GM19397 (cell line): ENCODE measurements around the gene ADCYAP1R1.
"Not testable (repeated sequence)": the region's sequence is repeated elsewhere in the genome, so short reads cannot be mapped to it uniquely, and the experiment has no call there.

Experiments used
- ATAC-seq: cut with Tn5 transposase; IDR thresholded peaks from one replicate; pipeline ENCODE4 v1.9.1; 2021; ENCODE audit warnings: mild to moderate bottlenecking, moderate library complexity; ENCODE audit not compliant: unreplicated experiment

ADCYAP1R1 gene

DNA sequence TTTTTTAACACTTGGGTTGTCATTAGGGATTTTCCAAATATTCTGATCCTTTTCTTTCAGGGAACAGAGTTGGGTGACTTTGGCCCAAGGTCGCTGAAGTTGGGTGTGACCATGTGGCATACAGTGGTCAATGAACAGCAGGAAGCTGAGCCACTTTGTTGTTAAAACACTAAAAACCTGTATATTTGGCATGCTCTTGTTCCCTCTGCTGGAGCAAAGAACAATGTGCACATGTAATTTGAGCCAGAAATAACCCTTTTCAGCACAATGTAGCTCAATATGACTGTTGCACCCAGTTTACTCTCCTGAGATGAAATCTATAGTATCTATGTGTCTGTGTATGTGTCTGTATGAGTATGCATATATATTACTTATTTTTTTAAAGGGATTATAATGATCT is 74.9 kb downstream of the ADCYAP1R1 start:
- no peak for ATAC-seq

GRCh38 chr7:31129067-31129466 is 77.0 kb downstream of the ADCYAP1R1 start:
- no peak for ATAC-seq

GRCh38 chr7:31133497-31133896 is 81.4 kb downstream of the ADCYAP1R1 start:
- ATAC-seq: no peak

DNA sequence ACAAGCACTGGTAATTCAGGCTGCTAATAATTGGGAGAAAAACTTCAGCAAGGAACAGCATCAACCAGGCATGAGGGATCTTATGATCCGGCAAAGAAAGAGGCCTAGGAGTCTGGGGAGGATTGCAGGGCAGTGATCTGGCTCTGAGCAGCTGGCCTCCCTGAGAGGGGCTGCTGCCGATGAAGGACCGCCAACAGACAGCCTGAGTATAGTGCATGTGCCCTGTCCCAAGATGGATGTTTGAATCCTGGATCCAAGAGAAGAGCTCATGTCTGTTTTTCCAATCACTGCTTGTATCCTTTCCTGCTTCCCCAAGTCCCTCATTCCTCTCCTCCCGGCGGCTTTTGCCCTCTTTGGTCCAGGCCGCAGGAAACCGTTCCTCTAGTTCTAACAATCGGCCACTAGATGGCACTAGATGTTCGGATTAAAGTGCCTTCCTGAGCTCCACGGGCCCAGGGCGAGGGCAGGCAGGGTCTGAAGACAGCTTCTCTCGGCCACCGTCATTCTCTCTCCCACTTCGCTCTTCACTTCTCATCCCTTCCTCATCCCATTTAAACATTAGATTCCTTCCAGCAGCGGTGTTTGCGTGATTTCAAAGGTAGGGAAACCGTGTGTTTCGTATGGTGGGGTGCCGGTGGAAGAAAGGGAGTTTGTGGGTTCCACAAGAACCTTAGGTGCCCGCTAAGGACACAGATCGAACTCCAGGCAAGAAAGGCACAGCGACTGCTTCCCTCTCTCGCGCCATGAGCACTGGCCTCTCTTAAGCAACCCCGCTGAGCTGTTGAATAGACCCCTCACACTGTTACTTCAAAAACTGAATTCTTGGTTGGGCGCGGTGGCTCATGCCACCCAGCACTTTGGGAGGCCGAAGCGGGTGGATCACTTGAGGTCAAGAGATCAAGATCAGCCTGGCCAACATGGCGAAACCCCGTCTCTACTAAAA is 82.4 kb downstream of the ADCYAP1R1 start:
- no peak for ATAC-seq

DNA sequence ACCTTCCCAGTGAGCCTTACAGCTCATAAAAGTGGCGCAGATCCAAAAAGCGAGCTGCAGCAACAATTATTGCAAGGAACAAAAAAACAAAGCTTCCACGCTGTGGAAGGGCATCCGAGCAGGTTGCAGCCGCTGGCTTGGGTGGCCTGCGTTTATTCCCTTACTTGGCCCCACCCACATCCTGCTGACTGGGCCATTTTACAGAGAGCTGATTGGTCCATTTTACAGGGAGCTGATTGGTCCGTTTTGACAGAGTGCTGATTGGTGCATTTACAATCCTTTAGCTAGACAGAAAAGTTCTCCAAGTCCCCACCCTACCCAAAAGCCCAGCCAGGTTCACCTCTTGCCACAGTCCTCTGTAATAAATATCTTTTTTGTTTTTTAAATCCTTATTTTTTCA is 85.1 kb downstream of the ADCYAP1R1 start:
- no peak for ATAC-seq

- ATAC-seq: no peak
Observed at GRCh38 chr7:31145339-31145738, 93.2 kb downstream of the ADCYAP1R1 start.

DNA sequence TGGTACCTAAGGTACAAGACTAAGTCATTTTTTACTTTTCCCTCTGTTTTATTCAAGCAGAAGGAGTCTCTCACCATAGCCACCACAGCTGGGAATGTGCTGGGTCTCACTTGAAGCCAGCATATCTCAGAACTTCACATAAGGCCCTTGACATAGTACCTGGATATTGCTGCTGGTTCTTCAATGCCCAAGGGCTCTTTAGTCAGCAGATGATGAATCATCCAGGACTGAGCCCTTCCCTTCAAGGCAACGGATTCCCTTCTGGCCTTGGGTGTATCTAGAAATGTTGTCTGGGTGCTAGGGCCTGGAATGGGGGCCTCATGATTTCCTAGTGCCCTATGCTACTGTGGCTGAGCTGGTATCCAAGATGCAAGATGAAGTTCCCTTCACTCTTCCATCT is 93.9 kb downstream of the ADCYAP1R1 start:
- no peak for ATAC-seq

DNA sequence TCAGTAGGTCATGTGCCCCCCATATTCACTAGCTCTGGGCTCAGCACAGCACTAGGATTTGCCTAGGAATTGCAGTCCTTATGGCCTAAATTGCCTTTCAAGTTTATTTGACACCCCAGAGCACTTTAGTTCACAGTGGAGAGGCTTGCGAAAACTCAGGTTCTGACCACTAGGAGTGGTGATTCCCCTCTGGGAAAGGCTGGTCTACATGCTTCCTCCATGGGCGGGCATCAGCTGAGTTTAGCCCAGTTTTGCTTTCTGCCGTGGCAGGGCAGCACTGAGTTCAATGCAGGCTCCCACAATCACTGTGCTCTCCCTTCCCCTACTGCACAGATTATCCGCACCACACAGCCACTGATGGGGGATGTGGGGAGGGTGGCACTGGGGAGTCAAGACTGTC is 94.4 kb downstream of the ADCYAP1R1 start:
- no peak for ATAC-seq

- ATAC-seq: no peak
Observed at GRCh38 chr7:31151849-31152248, 99.7 kb downstream of the ADCYAP1R1 start.

GRCh38 chr7:31153318-31153717 is 101.2 kb downstream of the ADCYAP1R1 start:
- ATAC-seq: not testable (repeated sequence)

DNA sequence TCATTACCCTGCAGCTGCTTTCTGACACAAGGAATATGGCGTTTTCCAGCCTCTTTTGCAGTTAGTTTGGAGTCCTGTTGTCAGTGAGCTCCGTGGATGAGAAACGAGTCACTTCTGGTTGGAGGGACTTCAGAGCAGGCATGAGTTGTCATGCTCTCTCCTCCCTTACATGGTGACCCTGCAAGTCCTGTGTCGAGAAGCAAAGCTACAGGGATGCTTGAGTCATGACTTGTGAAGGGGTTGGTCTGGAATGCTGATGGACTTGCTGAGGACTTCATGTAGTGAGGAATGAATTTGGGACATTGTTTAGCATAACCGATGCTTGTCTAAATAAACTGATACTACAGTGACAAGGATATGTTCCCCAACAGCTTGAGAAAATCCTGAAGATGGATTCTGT is 108.8 kb downstream of the ADCYAP1R1 start:
- ATAC-seq: no peak
